ENCODE data around the gene LAMTOR2.

DNA sequence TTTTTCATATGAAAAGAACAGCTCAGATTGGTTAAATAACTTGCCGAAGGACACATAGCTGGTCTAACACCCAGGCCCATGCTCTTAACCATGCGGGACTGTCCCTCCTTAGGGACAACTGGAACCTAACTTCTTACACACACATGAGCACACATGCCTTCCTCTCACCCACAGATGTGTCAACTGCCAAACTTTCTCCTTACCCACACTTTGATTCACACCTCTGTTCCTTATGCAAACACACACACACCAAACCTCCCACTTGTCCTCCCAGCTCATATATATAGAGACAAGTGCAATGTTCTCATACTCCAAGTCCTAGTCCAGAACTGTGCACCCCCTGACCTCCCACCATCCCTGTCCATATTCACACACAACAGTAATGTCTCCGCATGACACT, 10.6 kb downstream of the LAMTOR2 start:
- TF ChIP-seq BHLHE40 (IDR thresholded peaks at IDR 0.05; ENCODE audit: borderline replicate concordance) (no peak), FOXM1 (IDR thresholded peaks at IDR 0.05; ENCODE audit: borderline replicate concordance) (no peak), SUZ12 (IDR thresholded peaks at IDR 0.05) (no peak), HDGF (IDR thresholded peaks at IDR 0.05; ENCODE audit: borderline replicate concordance) (no peak), SP1 (IDR thresholded peaks at IDR 0.05) (no peak), ARNT (IDR thresholded peaks at IDR 0.05) (no peak), ELF4 (IDR thresholded peaks at IDR 0.05) (no peak), ZNF384 (IDR thresholded peaks at IDR 0.05) (no peak)

Measured in HEK293T (cell line).